WTC11 (cell line): ENCODE results near the gene STK25. TPM values are rescaled to one million over a fixed set of nuclear protein-coding genes. Genes with fewer than 3 reads are reported as not detected.

Experiments used
- ATAC-seq: fragments of 200-7000 bp; cut with Tn5 transposase; 2 replicates; pipeline ENCODE4 v1.10.0; 2021; ENCODE audit warnings: mild to moderate bottlenecking, moderate library complexity
- CTCF ChIA-PET: fragments of 300-600 bp; sonication (Branson Sonifier 250); formaldehyde crosslinking; loops from one replicate; lab custom pipeline; 2021; ENCODE audit warnings: antibody characterized with exemption; lab: Charles Lee
- POLR2A ChIA-PET: fragments of 350-600 bp; sonication (Branson Sonifier 250); formaldehyde crosslinking; loops from one replicate; lab custom pipeline; 2021; ENCODE audit warnings: antibody characterized with exemption; lab: Charles Lee
- DNase-seq: peaks from one replicate; pipeline ENCODE4 v3.0.0; 2021; ENCODE audit warnings: low spot score
- H3K27ac Mint-ChIP-seq: 2 replicates; pipeline ENCODE4 v1.8.0; 2021; ENCODE audit warnings: mixed read lengths
- H3K27me3 Mint-ChIP-seq: 2 replicates; pipeline ENCODE4 v1.8.0; 2021; ENCODE audit warnings: low read depth, mild to moderate bottlenecking, moderate library complexity, mixed read lengths
- H3K36me3 Mint-ChIP-seq: 2 replicates; pipeline ENCODE4 v1.8.0; 2021; ENCODE audit warnings: mixed read lengths
- H3K4me1 Mint-ChIP-seq: 2 replicates; pipeline ENCODE4 v1.8.0; 2022; ENCODE audit warnings: mixed read lengths
- H3K4me3 Mint-ChIP-seq: 2 replicates; pipeline ENCODE4 v1.8.0; 2021; ENCODE audit warnings: mild to moderate bottlenecking, moderate library complexity, mixed read lengths
- H3K9me3 Mint-ChIP-seq: 2 replicates; pipeline ENCODE4 v1.8.0; 2021; ENCODE audit warnings: mixed read lengths
- EMX1 ChIP-seq: fragments of 250-450 bp; sonication (Bioruptor Pico); IDR thresholded peaks from 2 replicates; pipeline ENCODE4 v1.8.0; 2021; ENCODE audit warnings: mild to moderate bottlenecking
- FOXJ3 ChIP-seq: sonication (generic); formaldehyde crosslinking; IDR thresholded peaks from 2 replicates; pipeline ENCODE4 v1.9.0; 2021; ENCODE audit warnings: missing genetic modification reagents, mild to moderate bottlenecking, borderline replicate concordance
- GABPB1 ChIP-seq: sonication (generic); formaldehyde crosslinking; IDR thresholded peaks from 2 replicates; pipeline ENCODE4 v1.8.1; 2023; ENCODE audit warnings: mild to moderate bottlenecking, missing genetic modification reagents
- SMAD3 ChIP-seq: sonication (generic); formaldehyde crosslinking; IDR thresholded peaks from 2 replicates; pipeline ENCODE4 v1.8.0; 2022; ENCODE audit warnings: missing genetic modification reagents, mild to moderate bottlenecking, borderline replicate concordance
- ZNF121 ChIP-seq: sonication (generic); formaldehyde crosslinking; IDR thresholded peaks from 2 replicates; pipeline ENCODE4 v1.8.0; 2023; ENCODE audit warnings: missing genetic modification reagents
- ZNF416 ChIP-seq: fragments of 250-450 bp; sonication (Bioruptor Pico); IDR thresholded peaks from 2 replicates; pipeline ENCODE4 v1.9.0; 2021; ENCODE audit warnings: mild to moderate bottlenecking, inconsistent platforms
- total RNA-seq: library from RNA; stranded (reverse); gene quantifications from 3 replicates; pipeline ENCODE4 v1.2.3, GENCODE V29; 2021
- TF ChIP-seq, protein P1 (sequence below): fragments of 250-450 bp; sonication (Bioruptor Pico); IDR thresholded peaks from 2 replicates; pipeline ENCODE4 v1.9.0; 2021; ENCODE audit warnings: mild to moderate bottlenecking, borderline replicate concordance
- TF ChIP-seq, protein P2 (sequence below): sonication (generic); formaldehyde crosslinking; IDR thresholded peaks from 2 replicates; pipeline ENCODE4 v1.8.1; 2023; ENCODE audit warnings: mild to moderate bottlenecking, missing genetic modification reagents, moderate library complexity
- TF ChIP-seq, protein P3 (sequence below): sonication (generic); formaldehyde crosslinking; IDR thresholded peaks from 2 replicates; pipeline ENCODE4 v1.8.1; 2023; ENCODE audit warnings: mild to moderate bottlenecking, missing genetic modification reagents, moderate library complexity
- TF ChIP-seq, protein P4 (sequence below): sonication (generic); formaldehyde crosslinking; IDR thresholded peaks from 2 replicates; pipeline ENCODE4 v1.8.0; 2022; ENCODE audit warnings: mild to moderate bottlenecking, missing genetic modification reagents
- TF ChIP-seq, protein P5 (sequence below): sonication (generic); formaldehyde crosslinking; IDR thresholded peaks from 2 replicates; pipeline ENCODE4 v1.8.1; 2022; ENCODE audit warnings: low read depth, mild to moderate bottlenecking, moderate library complexity, missing genetic modification reagents, borderline replicate concordance
- TF ChIP-seq, protein P6 (sequence below): sonication (generic); formaldehyde crosslinking; IDR thresholded peaks from 2 replicates; pipeline ENCODE4 v1.8.0; 2022; ENCODE audit warnings: mild to moderate bottlenecking, missing genetic modification reagents
- TF ChIP-seq, protein P7 (sequence below): fragments of 250-450 bp; sonication (Bioruptor Pico); IDR thresholded peaks from 2 replicates; pipeline ENCODE4 v1.8.0; 2021; ENCODE audit warnings: mild to moderate bottlenecking

Gene STK25
- total RNA-seq, 1 experiment from 2014 or later: 232 TPM

DNA sequence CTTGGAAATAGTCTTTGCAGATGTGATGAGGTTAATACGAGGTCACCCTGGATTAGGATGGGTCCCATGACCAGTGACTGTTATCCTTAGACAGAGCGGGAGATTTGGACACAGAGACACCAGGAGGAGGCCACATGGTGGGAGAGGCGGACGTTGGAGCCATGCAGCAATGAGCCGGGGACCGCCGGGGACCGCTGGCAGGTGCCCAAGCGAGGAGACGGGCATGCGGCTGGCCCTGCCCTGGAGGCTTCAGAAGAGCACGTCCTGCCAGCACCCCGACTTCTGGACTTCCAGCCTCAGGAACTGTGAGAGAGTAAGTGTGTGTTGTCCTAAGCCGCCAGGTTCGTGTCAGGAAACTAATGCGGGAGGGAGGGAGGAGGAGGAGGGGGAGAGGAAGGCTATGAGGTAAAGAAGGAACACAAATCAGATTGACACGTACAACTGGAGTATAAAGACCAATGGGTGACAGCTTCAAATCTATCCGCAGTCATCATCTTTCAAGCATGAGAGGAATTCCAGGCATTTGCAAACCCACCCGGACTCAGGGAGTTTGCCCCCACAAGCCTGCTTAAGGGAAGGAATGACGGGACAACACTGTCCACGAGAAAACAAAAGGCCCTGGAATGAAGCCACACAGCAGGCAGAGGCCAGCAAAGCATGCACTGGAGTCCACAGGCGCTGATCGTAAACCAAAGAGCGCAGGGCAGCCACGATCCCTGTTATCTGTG, 38.6 kb upstream of the STK25 start (continued):
- TF ChIP-seq, protein P1, sequence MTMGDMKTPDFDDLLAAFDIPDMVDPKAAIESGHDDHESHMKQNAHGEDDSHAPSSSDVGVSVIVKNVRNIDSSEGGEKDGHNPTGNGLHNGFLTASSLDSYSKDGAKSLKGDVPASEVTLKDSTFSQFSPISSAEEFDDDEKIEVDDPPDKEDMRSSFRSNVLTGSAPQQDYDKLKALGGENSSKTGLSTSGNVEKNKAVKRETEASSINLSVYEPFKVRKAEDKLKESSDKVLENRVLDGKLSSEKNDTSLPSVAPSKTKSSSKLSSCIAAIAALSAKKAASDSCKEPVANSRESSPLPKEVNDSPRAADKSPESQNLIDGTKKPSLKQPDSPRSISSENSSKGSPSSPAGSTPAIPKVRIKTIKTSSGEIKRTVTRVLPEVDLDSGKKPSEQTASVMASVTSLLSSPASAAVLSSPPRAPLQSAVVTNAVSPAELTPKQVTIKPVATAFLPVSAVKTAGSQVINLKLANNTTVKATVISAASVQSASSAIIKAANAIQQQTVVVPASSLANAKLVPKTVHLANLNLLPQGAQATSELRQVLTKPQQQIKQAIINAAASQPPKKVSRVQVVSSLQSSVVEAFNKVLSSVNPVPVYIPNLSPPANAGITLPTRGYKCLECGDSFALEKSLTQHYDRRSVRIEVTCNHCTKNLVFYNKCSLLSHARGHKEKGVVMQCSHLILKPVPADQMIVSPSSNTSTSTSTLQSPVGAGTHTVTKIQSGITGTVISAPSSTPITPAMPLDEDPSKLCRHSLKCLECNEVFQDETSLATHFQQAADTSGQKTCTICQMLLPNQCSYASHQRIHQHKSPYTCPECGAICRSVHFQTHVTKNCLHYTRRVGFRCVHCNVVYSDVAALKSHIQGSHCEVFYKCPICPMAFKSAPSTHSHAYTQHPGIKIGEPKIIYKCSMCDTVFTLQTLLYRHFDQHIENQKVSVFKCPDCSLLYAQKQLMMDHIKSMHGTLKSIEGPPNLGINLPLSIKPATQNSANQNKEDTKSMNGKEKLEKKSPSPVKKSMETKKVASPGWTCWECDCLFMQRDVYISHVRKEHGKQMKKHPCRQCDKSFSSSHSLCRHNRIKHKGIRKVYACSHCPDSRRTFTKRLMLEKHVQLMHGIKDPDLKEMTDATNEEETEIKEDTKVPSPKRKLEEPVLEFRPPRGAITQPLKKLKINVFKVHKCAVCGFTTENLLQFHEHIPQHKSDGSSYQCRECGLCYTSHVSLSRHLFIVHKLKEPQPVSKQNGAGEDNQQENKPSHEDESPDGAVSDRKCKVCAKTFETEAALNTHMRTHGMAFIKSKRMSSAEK (CRISPR knock-in tag): no peak
- no peak for TF ChIP-seq ZNF416 (CRISPR knock-in tag)
- TF ChIP-seq, protein P2, sequence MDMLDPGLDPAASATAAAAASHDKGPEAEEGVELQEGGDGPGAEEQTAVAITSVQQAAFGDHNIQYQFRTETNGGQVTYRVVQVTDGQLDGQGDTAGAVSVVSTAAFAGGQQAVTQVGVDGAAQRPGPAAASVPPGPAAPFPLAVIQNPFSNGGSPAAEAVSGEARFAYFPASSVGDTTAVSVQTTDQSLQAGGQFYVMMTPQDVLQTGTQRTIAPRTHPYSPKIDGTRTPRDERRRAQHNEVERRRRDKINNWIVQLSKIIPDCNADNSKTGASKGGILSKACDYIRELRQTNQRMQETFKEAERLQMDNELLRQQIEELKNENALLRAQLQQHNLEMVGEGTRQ (CRISPR knock-in tag): no peak
- no peak for TF ChIP-seq ZNF121 (CRISPR knock-in tag)
- TF ChIP-seq, protein P3, sequence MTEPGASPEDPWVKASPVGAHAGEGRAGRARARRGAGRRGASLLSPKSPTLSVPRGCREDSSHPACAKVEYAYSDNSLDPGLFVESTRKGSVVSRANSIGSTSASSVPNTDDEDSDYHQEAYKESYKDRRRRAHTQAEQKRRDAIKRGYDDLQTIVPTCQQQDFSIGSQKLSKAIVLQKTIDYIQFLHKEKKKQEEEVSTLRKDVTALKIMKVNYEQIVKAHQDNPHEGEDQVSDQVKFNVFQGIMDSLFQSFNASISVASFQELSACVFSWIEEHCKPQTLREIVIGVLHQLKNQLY (CRISPR knock-in tag): no peak

DNA sequence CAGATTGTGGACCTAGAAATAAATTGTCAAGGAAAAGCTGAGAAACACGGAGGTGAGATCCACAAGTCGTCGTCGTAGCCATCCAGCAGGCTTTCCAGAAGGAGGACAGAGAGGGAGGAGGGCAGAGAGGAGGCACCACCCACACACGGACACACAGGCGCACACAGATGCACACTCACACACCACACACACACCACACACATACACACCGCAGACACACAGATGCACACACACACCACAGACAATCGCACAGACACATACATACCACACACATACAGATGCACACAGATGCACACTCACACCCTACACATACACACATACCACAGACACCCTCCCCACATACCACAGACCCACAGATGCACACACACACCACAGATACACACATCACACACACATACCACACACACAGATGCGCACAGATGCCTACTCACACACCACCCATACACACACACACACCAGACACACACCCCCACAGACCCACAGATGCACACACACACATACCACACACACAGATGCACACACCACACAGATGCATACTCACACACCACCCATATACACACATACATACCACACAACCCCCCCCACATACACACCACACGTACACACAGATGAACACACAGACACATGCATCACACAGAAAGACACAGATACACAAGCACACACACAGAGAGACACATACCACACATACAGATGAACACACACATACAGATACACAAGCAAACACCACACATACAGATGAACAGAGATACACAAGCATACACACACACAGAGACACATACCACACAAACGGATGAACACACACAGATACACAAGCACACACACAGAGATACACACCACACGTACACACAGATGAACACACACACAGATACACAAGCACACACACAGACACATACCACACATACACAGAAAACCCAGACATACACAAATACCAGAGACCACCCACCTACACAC, 37.4 kb upstream of the STK25 start:
- CTCF ChIA-PET: no interaction called here
- DNase-seq: no peak
- H3K27ac Mint-ChIP-seq: no peak overlapping the region
- TF ChIP-seq SMAD3 (no peak), ZNF121 (CRISPR knock-in tag) (no peak)
- POLR2A ChIA-PET: no interaction called here
- no peak for ATAC-seq
- H3K36me3 Mint-ChIP-seq: no peaks in the 10 kb centered on the region
- no peaks in the 10 kb centered on the region for H3K9me3 Mint-ChIP-seq
- peaks cover 10% of the 10 kb centered on the region; the same call in 1 of the 2 replicates for H3K4me1 Mint-ChIP-seq
- H3K4me3 Mint-ChIP-seq: no peak overlapping the region
- H3K27me3 Mint-ChIP-seq: peaks cover 29% of the 10 kb centered on the region

DNA sequence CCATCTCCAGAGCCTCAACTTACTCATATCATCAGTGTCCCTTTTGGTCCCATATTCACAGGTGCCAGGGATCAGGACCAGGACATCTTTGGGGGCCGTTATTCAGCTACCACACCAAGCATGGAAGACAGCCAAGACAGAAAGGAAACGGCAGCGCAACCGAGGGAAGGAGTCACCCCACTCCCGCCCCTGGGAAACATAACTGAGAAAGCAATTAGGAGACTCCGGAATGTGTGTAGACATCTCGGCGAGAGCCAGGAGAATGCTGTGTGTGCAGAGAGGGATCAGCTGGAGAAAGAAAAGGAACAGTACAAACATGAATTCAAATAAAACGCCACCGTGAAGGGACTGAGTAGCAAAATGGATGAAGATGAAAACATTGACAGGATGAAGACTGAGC, 36.7 kb upstream of the STK25 start:
- ATAC-seq (no peak), DNase-seq (no peak)
- no peaks in the 10 kb centered on the region for H3K36me3 Mint-ChIP-seq
- H3K27ac Mint-ChIP-seq: no peak overlapping the region
- peaks cover 15% of the 10 kb centered on the region for H3K4me1 Mint-ChIP-seq
- CTCF ChIA-PET: no interaction called here
- no peak overlapping the region for H3K4me3 Mint-ChIP-seq
- TF ChIP-seq FOXJ3 (CRISPR knock-in tag) (no peak), EMX1 (no peak), GABPB1 (CRISPR knock-in tag) (no peak)
- TF ChIP-seq, protein P4, sequence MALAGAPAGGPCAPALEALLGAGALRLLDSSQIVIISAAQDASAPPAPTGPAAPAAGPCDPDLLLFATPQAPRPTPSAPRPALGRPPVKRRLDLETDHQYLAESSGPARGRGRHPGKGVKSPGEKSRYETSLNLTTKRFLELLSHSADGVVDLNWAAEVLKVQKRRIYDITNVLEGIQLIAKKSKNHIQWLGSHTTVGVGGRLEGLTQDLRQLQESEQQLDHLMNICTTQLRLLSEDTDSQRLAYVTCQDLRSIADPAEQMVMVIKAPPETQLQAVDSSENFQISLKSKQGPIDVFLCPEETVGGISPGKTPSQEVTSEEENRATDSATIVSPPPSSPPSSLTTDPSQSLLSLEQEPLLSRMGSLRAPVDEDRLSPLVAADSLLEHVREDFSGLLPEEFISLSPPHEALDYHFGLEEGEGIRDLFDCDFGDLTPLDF (CRISPR knock-in tag): no peak
- TF ChIP-seq, protein P5, sequence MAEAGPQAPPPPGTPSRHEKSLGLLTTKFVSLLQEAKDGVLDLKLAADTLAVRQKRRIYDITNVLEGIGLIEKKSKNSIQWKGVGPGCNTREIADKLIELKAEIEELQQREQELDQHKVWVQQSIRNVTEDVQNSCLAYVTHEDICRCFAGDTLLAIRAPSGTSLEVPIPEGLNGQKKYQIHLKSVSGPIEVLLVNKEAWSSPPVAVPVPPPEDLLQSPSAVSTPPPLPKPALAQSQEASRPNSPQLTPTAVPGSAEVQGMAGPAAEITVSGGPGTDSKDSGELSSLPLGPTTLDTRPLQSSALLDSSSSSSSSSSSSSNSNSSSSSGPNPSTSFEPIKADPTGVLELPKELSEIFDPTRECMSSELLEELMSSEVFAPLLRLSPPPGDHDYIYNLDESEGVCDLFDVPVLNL (CRISPR knock-in tag): no peak
- TF ChIP-seq, protein P6, sequence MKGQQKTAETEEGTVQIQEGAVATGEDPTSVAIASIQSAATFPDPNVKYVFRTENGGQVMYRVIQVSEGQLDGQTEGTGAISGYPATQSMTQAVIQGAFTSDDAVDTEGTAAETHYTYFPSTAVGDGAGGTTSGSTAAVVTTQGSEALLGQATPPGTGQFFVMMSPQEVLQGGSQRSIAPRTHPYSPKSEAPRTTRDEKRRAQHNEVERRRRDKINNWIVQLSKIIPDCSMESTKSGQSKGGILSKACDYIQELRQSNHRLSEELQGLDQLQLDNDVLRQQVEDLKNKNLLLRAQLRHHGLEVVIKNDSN (CRISPR knock-in tag): no peak
- TF ChIP-seq, protein P7, sequence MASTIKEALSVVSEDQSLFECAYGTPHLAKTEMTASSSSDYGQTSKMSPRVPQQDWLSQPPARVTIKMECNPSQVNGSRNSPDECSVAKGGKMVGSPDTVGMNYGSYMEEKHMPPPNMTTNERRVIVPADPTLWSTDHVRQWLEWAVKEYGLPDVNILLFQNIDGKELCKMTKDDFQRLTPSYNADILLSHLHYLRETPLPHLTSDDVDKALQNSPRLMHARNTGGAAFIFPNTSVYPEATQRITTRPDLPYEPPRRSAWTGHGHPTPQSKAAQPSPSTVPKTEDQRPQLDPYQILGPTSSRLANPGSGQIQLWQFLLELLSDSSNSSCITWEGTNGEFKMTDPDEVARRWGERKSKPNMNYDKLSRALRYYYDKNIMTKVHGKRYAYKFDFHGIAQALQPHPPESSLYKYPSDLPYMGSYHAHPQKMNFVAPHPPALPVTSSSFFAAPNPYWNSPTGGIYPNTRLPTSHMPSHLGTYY (CRISPR knock-in tag): no peak
- peaks cover 36% of the 10 kb centered on the region for H3K27me3 Mint-ChIP-seq
- no peaks in the 10 kb centered on the region for H3K9me3 Mint-ChIP-seq
- POLR2A ChIA-PET: no interaction called here
